HepG2 (cell line): ENCODE results near the gene NOL12. TPM values are rescaled to one million over a fixed set of nuclear protein-coding genes. Genes with fewer than 3 reads are reported as not detected.
A peak's percentile ranks its signal among the peaks of the same experiment; 100 is the strongest.

ENCODE experiments used
- ARNTL ChIP-seq: sonication (generic); formaldehyde crosslinking; IDR thresholded peaks from 2 replicates; pipeline ENCODE4 v1.4.0; 2020; ENCODE audit warnings: mild to moderate bottlenecking, missing genetic modification reagents
- CEBPB ChIP-seq: IDR thresholded peaks from 2 replicates; pipeline ENCODE4 v1.6.1; 2011; ENCODE audit warnings: low read depth, low read length, improper control_type of control experiment, borderline replicate concordance
- DNMT3B ChIP-seq: conservative IDR thresholded peaks from 2 replicates; pipeline ENCODE4 v1.6.1; 2016; ENCODE audit warnings: missing biosample characterization, control low read depth
- FOXM1 ChIP-seq: sonication (generic); formaldehyde crosslinking; IDR thresholded peaks from 2 replicates; pipeline ENCODE4 v1.5.0; 2020; ENCODE audit warnings: missing genetic modification reagents
- GABPA ChIP-seq, 2 experiments: IDR thresholded peaks; 2 replicates each; pipeline ENCODE4 v1.6.1; 2011 to 2016; ENCODE audit warnings: low read depth in 2 of 2, low read length in 1 of 2, missing biosample characterization in 1 of 2, missing genetic modification characterization in 1 of 2
- KLF13 ChIP-seq: sonication (generic); formaldehyde crosslinking; IDR thresholded peaks from 2 replicates; pipeline ENCODE4 v1.4.0; 2020; ENCODE audit warnings: mild to moderate bottlenecking, missing genetic modification reagents
- MBD4 ChIP-seq: IDR thresholded peaks from 2 replicates; pipeline ENCODE4 v1.6.1; 2012; ENCODE audit warnings: low read length, inconsistent platforms, borderline replicate concordance
- MEF2D ChIP-seq: sonication (generic); formaldehyde crosslinking; IDR thresholded peaks from 2 replicates; pipeline ENCODE4 v1.5.1; 2020; ENCODE audit warnings: mild to moderate bottlenecking, missing genetic modification reagents
- NFYB ChIP-seq: sonication (generic); formaldehyde crosslinking; IDR thresholded peaks from 2 replicates; pipeline ENCODE4 v1.4.0; 2020; ENCODE audit warnings: missing genetic modification reagents
- NR2F6 ChIP-seq, 2 experiments: IDR thresholded peaks; 2 replicates each; pipeline ENCODE4 v1.6.1; 2016; ENCODE audit warnings: antibody characterized with exemption in 1 of 2, mild to moderate bottlenecking in 1 of 2
- PAWR ChIP-seq: sonication (generic); formaldehyde crosslinking; IDR thresholded peaks from 2 replicates; pipeline ENCODE4 v1.4.0; 2020; ENCODE audit warnings: missing genetic modification reagents, mild to moderate bottlenecking, borderline replicate concordance
- PPARG ChIP-seq: conservative IDR thresholded peaks from 2 replicates; pipeline ENCODE4 v1.6.1; 2016; ENCODE audit warnings: missing biosample characterization, missing genetic modification reagents
- RAD51 ChIP-seq: fragments of 450-650 bp; IDR thresholded peaks from 2 replicates; pipeline ENCODE4 v1.6.1; 2016; ENCODE audit warnings: borderline replicate concordance
- RXRA ChIP-seq: sonication (generic); formaldehyde crosslinking; IDR thresholded peaks from 2 replicates; pipeline ENCODE4 v1.5.1; 2020; ENCODE audit warnings: missing genetic modification reagents
- SALL2 ChIP-seq: sonication (generic); formaldehyde crosslinking; IDR thresholded peaks from 2 replicates; pipeline ENCODE4 v1.8.1; 2023; ENCODE audit warnings: mild to moderate bottlenecking, missing genetic modification reagents, inconsistent platforms
- SUZ12 ChIP-seq: fragments of 150-350 bp; IDR thresholded peaks from 2 replicates; pipeline ENCODE4 v1.6.1; 2014; ENCODE audit warnings: low read depth, low read length
- ZBTB25 ChIP-seq: IDR thresholded peaks from 2 replicates; pipeline ENCODE4 v1.6.1; 2018; ENCODE audit warnings: missing genetic modification reagents
- ZBTB43 ChIP-seq: sonication (generic); formaldehyde crosslinking; conservative IDR thresholded peaks from 2 replicates; pipeline ENCODE4 v1.4.0; 2020; ENCODE audit warnings: missing genetic modification reagents
- ZNF207 ChIP-seq: fragments of 450-650 bp; IDR thresholded peaks from 2 replicates; pipeline ENCODE4 v1.6.1; 2016; ENCODE audit warnings: antibody characterized with exemption, borderline replicate concordance
- ZNF317 ChIP-seq: sonication (generic); formaldehyde crosslinking; IDR thresholded peaks from 2 replicates; pipeline ENCODE4 v1.5.0; 2020; ENCODE audit warnings: mild to moderate bottlenecking, missing genetic modification reagents
- ZNF503 ChIP-seq: sonication (generic); formaldehyde crosslinking; IDR thresholded peaks from 2 replicates; pipeline ENCODE4 v1.4.0; 2020; ENCODE audit warnings: missing genetic modification reagents
- ZNF616 ChIP-seq: sonication (generic); formaldehyde crosslinking; IDR thresholded peaks from 2 replicates; pipeline ENCODE4 v1.5.0; 2020; ENCODE audit warnings: low read depth, mild to moderate bottlenecking, missing genetic modification reagents
- ZNF639 ChIP-seq: conservative IDR thresholded peaks from 2 replicates; pipeline ENCODE4 v1.6.1; 2018; ENCODE audit warnings: missing genetic modification reagents
- ZNF761 ChIP-seq: sonication (generic); formaldehyde crosslinking; conservative IDR thresholded peaks from 2 replicates; pipeline ENCODE4 v1.4.0; 2020; ENCODE audit warnings: mild to moderate bottlenecking, missing genetic modification reagents
- ZSCAN31 ChIP-seq: sonication (generic); formaldehyde crosslinking; IDR thresholded peaks from 2 replicates; pipeline ENCODE4 v1.5.0; 2020; ENCODE audit warnings: low read depth, mild to moderate bottlenecking, missing genetic modification reagents
- polyA plus RNA-seq, 8 experiments: library from polyadenylated mRNA; depleted of rRNA in 3 of 8; stranded (reverse) in 7 of 8; unstranded in 1 of 8; fragments of >200 nt; fragmentation: Illumina TruSeq in 4 of 8; extraction: Trizol in 4 of 8; gene quantifications; 2 replicates each; pipeline versions ENCODE4 v1.2.1 to v1.2.3, GENCODE V29; 2011 to 2016; ENCODE audit warnings: low read depth in 4 of 8, missing spikeins in 1 of 8, mixed read lengths in 1 of 8; ENCODE audit not compliant: insufficient read depth in 1 of 8
- total RNA-seq, 5 experiments: library from RNA; depleted of rRNA; stranded (reverse); fragments of >200 nt; fragmentation: Illumina TruSeq; extraction: Trizol; gene quantifications; 2 replicates each; pipeline ENCODE4 v1.2.3, GENCODE V29; 2016; ENCODE audit warnings: low read depth in 1 of 5

Gene NOL12
- total and polyA plus RNA-seq, 2 of the 13 experiments (the other 11 are each of a cell fraction or from before 2014, with no cell fraction given): 14.3 to 31.4 TPM

- TF ChIP-seq DNMT3B (CRISPR knock-in tag) (no peak), ZBTB25 (CRISPR knock-in tag) (0 out of 2 replicates have a peak, but pooled peaks have one; percentile 17), NFYB (CRISPR knock-in tag) (peak; percentile 84), RAD51 (no peak), SALL2 (CRISPR knock-in tag) (no peak), MEF2D (no peak), NR2F6 (IDR thresholded peaks at IDR 0.05) (no peak), NR2F6 (CRISPR knock-in tag; IDR thresholded peaks at IDR 0.05) (0 out of 2 replicates have a peak, but pooled peaks have one; percentile 22), ZBTB43 (CRISPR knock-in tag) (no peak), MBD4 (no peak), PAWR (CRISPR knock-in tag) (no peak), RXRA (CRISPR knock-in tag) (peak; percentile 35; the same call in 1 of the 2 replicates), ZNF761 (CRISPR knock-in tag) (no peak), ARNTL (CRISPR knock-in tag) (no peak), SUZ12 (no peak), ZNF317 (no peak), ZNF503 (CRISPR knock-in tag) (no peak; the same call in 1 of the 2 replicates), ZSCAN31 (CRISPR knock-in tag) (0 out of 2 replicates have a peak, but pooled peaks have one; percentile 46), KLF13 (no peak), ZNF207 (no peak), ZNF639 (CRISPR knock-in tag) (no peak), GABPA (IDR thresholded peaks at IDR 0.05; ENCODE audit: low read depth, low read length) (no peak), GABPA (CRISPR knock-in tag; IDR thresholded peaks at IDR 0.05; ENCODE audit: low read depth) (peak; percentile 36; the same call in 1 of the 2 replicates), ZNF616 (CRISPR knock-in tag) (no peak), PPARG (no peak), FOXM1 (CRISPR knock-in tag) (no peak), CEBPB (no peak)
Measured at GRCh38 chr22:37674951-37675929, 10.9 kb upstream of the NOL12 start, which contains the start of gene LGALS1 (continued).
